ENCODE results near the gene SUN2.

SUN2 gene

GRCh38 chr22:38757464-38757757 is 1.6 kb upstream of the SUN2 start:
- CTCF ChIA-PET: interaction anchor here (0.8 to 5.1 kb wide), 3 partner anchors 8 to 113 kb away, joined by 3 to 48 read pairs (median 23); no protein-coding TSS in a partner anchor

DNA sequence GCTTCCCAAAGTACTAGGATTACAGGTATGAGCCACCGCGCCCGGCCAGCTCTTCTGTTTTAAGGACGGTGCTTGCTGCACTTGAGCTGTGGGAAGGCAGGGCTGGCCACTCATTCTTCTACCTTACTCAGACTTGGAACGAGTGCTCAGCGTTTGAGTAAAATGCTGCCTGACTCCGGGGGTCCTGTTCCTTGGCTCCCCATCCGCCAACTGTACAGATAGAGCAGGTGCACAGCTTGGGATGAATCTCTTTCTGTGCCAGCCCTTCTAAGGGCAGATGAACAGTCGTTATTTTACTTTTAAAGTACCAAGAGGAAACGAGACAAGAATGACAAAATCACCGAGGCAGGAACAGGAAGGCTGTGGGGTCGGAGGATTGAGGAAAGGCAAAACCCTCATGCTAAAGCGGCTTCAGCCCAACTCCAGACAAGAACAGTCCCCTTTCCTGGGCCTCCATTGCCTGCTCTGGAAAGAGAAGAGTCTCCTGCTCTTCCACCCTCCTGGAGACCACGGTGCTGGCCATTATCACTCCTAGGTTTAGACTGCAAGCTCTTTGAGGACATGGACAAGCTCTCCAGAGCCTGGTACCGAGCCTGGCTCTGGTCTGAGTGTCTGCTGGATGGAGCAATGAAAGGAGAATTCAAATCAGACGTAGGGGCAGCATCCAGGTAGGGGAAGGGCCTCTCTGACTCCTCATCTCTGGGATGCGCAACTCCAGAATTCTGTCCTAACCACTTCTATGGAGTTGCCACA is 1.1 kb upstream of the SUN2 start:
- TF ChIP-seq YY2 (tag by site-specific recombination; IDR thresholded peaks at IDR 0.05) (no peak), ZNF404 (tag by site-specific recombination; IDR thresholded peaks at IDR 0.05) (no peak), ZNF670 (tag by site-specific recombination; IDR thresholded peaks at IDR 0.05; ENCODE audit: low read depth) (no peak), ZNF175 (tag by site-specific recombination; IDR thresholded peaks at IDR 0.05) (no peak), ZNF830 (tag by site-specific recombination; IDR thresholded peaks at IDR 0.05; ENCODE audit: low read depth) (no peak), ZNF704 (tag by site-specific recombination; IDR thresholded peaks at IDR 0.05) (no peak)
- TF ChIP-seq, protein P1, sequence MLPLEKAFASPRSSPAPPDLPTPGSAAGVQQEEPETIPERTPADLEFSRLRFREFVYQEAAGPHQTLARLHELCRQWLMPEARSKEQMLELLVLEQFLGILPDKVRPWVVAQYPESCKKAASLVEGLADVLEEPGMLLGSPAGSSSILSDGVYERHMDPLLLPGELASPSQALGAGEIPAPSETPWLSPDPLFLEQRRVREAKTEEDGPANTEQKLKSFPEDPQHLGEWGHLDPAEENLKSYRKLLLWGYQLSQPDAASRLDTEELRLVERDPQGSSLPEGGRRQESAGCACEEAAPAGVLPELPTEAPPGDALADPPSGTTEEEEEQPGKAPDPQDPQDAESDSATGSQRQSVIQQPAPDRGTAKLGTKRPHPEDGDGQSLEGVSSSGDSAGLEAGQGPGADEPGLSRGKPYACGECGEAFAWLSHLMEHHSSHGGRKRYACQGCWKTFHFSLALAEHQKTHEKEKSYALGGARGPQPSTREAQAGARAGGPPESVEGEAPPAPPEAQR (tag by site-specific recombination; IDR thresholded peaks at IDR 0.05): no peak
- TF ChIP-seq, protein P2, sequence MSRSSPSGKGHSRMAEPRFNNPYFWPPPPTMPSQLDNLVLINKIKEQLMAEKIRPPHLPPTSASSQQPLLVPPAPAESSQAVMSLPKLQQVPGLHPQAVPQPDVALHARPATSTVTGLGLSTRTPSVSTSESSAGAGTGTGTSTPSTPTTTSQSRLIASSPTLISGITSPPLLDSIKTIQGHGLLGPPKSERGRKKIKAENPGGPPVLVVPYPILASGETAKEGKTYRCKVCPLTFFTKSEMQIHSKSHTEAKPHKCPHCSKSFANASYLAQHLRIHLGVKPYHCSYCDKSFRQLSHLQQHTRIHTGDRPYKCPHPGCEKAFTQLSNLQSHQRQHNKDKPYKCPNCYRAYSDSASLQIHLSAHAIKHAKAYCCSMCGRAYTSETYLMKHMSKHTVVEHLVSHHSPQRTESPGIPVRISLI (tag by site-specific recombination; IDR thresholded peaks at IDR 0.05): no peak
- TF ChIP-seq, protein P3, sequence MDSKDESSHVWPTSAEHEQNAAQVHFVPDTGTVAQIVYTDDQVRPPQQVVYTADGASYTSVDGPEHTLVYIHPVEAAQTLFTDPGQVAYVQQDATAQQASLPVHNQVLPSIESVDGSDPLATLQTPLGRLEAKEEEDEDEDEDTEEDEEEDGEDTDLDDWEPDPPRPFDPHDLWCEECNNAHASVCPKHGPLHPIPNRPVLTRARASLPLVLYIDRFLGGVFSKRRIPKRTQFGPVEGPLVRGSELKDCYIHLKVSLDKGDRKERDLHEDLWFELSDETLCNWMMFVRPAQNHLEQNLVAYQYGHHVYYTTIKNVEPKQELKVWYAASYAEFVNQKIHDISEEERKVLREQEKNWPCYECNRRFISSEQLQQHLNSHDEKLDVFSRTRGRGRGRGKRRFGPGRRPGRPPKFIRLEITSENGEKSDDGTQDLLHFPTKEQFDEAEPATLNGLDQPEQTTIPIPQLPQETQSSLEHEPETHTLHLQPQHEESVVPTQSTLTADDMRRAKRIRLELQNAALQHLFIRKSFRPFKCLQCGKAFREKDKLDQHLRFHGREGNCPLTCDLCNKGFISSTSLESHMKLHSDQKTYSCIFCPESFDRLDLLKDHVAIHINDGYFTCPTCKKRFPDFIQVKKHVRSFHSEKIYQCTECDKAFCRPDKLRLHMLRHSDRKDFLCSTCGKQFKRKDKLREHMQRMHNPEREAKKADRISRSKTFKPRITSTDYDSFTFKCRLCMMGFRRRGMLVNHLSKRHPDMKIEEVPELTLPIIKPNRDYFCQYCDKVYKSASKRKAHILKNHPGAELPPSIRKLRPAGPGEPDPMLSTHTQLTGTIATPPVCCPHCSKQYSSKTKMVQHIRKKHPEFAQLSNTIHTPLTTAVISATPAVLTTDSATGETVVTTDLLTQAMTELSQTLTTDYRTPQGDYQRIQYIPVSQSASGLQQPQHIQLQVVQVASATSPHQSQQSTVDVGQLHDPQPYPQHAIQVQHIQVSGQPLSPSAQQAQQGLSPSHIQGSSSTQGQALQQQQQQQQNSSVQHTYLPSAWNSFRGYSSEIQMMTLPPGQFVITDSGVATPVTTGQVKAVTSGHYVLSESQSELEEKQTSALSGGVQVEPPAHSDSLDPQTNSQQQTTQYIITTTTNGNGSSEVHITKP (tag by site-specific recombination; IDR thresholded peaks at IDR 0.05): no peak
- ChIA-PET POLR2A (interaction anchor here (1.1 to 1.9 kb wide), 3 partner anchors 9 to 25 kb away, joined by 3 to 8 read pairs (median 4); no protein-coding TSS in a partner anchor), CTCF (interaction anchor here (1.3 to 5.1 kb wide), 3 partner anchors 9 to 114 kb away, joined by 3 to 48 read pairs (median 23); no protein-coding TSS in a partner anchor)
- Histone ChIP-seq H3K9me3 (ENCODE audit: control insufficient read depth, insufficient read depth, low read depth, low read length) (no peaks in the 10 kb centered on the region), H3K4me1 (ENCODE audit: control insufficient read depth, insufficient read depth, low read length) (peaks cover 9% of the 10 kb centered on the region), H3K27ac (ENCODE audit: extremely low read depth, low read depth, low read length) (peak overlapping the region; percentile 97; the same call in 1 of the 2 replicates), H3K4me3 (ENCODE audit: low read depth, low read length) (peak overlapping the region; percentile 71; the same call in 1 of the 2 replicates), H3K36me3 (ENCODE audit: control insufficient read depth in 2 of 2, insufficient read depth in 1 of 2, low read length in 2 of 2) (peaks cover 4 to 18% of the 10 kb centered on the region in 2 experiments; a peak in 2 of 3 replicates)

More at GRCh38 chr22:38757464-38757757, 1.6 kb upstream of the SUN2 start:
- no peak overlapping the region for H3K4me3 ChIP-seq (ENCODE audit: low read depth, low read length)
- H3K27ac ChIP-seq (ENCODE audit: extremely low read depth, low read depth, low read length): no peak overlapping the region
- H3K36me3 ChIP-seq (ENCODE audit: control insufficient read depth in 2 of 2, insufficient read depth in 1 of 2, low read length in 2 of 2): peaks cover 0 to 13% of the 10 kb centered on the region in 2 experiments; a peak in 2 of 3 replicates
- TF ChIP-seq ZFP41 (tag by site-specific recombination; IDR thresholded peaks at IDR 0.05; ENCODE audit: borderline replicate concordance): no peak
- TF ChIP-seq GLIS2 (tag by site-specific recombination; IDR thresholded peaks at IDR 0.05): peak; percentile 50; the same call in 1 of the 2 replicates
- H3K9me3 ChIP-seq (ENCODE audit: control insufficient read depth, insufficient read depth, low read depth, low read length): no peaks in the 10 kb centered on the region
- peaks cover 9% of the 10 kb centered on the region for H3K4me1 ChIP-seq (ENCODE audit: control insufficient read depth, insufficient read depth, low read length)
- POLR2A ChIA-PET: interaction anchor here (1.4 to 1.9 kb wide), 2 partner anchors 9 to 24 kb away, joined by 4 to 8 read pairs; no protein-coding TSS in a partner anchor

Measured in HEK293 (cell line).